Islet of Langerhans (tissue), 1 donor: ENCODE results near the gene HTR4.

Experiments used
- FAIRE-seq: peaks from one replicate; lab custom pipeline; 2011; peaks lifted over from hg19 to GRCh38; lab: Jason Lieb, UNC

HTR4 gene

GRCh38 chr5:148663509-148663908 lies 9.2 kb upstream of the HTR4 start:
- FAIRE-seq = no peak

- FAIRE-seq = no peak
Measured at GRCh38 chr5:148660346-148660660, 6.0 kb upstream of the HTR4 start.

- FAIRE-seq = no peak
Measured at GRCh38 chr5:148659641-148660345, 5.5 kb upstream of the HTR4 start.

- FAIRE-seq = no peak
Measured at GRCh38 chr5:148653291-148653835, 964 bp downstream of the HTR4 start.

GRCh38 chr5:148651528-148651927 lies 2.8 kb downstream of the HTR4 start:
- FAIRE-seq = no peak

GRCh38 chr5:148645527-148645926 lies 8.8 kb downstream of the HTR4 start:
- FAIRE-seq = no peak

GRCh38 chr5:148641735-148642134 lies 12.6 kb downstream of the HTR4 start:
- no peak for FAIRE-seq

- no peak for FAIRE-seq
Measured at GRCh38 chr5:148640471-148640870, 13.9 kb downstream of the HTR4 start.

- FAIRE-seq = no peak
Measured at GRCh38 chr5:148639081-148639480, 15.2 kb downstream of the HTR4 start.

- no peak for FAIRE-seq
Measured at GRCh38 chr5:148636353-148636752, 18.0 kb downstream of the HTR4 start.

- FAIRE-seq = no peak
Measured at GRCh38 chr5:148635321-148636083, 18.8 kb downstream of the HTR4 start.

- no peak for FAIRE-seq
Measured at GRCh38 chr5:148633067-148633377, 21.3 kb downstream of the HTR4 start.

GRCh38 chr5:148632255-148633066 lies 21.9 kb downstream of the HTR4 start:
- FAIRE-seq = no peak

- no peak for FAIRE-seq
Measured at GRCh38 chr5:148626986-148627385, 27.3 kb downstream of the HTR4 start.

- FAIRE-seq = no peak
Measured at GRCh38 chr5:148626081-148626613, 28.2 kb downstream of the HTR4 start.

GRCh38 chr5:148625250-148625649 lies 29.1 kb downstream of the HTR4 start:
- FAIRE-seq = no peak

- no peak for FAIRE-seq
Measured at GRCh38 chr5:148623741-148624140, 30.6 kb downstream of the HTR4 start.

GRCh38 chr5:148623101-148623500 lies 31.2 kb downstream of the HTR4 start:
- FAIRE-seq = no peak

- FAIRE-seq = no peak
Measured at GRCh38 chr5:148620696-148621095, 33.6 kb downstream of the HTR4 start.

- FAIRE-seq = no peak
Measured at GRCh38 chr5:148620091-148620490, 34.2 kb downstream of the HTR4 start.

GRCh38 chr5:148619484-148619883 lies 34.8 kb downstream of the HTR4 start:
- no peak for FAIRE-seq

GRCh38 chr5:148615644-148616275 lies 38.6 kb downstream of the HTR4 start:
- no peak for FAIRE-seq
